GM23338 (cell line): ENCODE data around the gene GALNT9.

ENCODE experiments used
- CREB1 ChIP-seq: fragments of 250-450 bp; sonication (Bioruptor Pico); IDR thresholded peaks from 2 replicates; pipeline ENCODE4 v1.5.0; 2020; ENCODE audit warnings: low read depth, mild to moderate bottlenecking, moderate library complexity
- CTCF ChIP-seq, 2 experiments: fragments of 200-600 bp in 1 of 2; sonication (generic) in 1 of 2; conservative IDR thresholded peaks; 2 replicates each; pipeline versions ENCODE4 v1.5.1 to v1.6.1; 2016 to 2017; ENCODE audit warnings: antibody characterized with exemption in 2 of 2, low read depth in 2 of 2, mild to moderate bottlenecking in 2 of 2, moderate library complexity in 1 of 2
- ETS1 ChIP-seq: IDR thresholded peaks from 2 replicates; pipeline ENCODE4 v1.6.1; 2016; ENCODE audit warnings: antibody characterized with exemption
- EZH2 ChIP-seq: fragments of 200-600 bp; sonication (generic); IDR thresholded peaks from one replicate; pipeline ENCODE4 v1.8.0; 2017; ENCODE audit warnings: antibody characterized with exemption, mild to moderate bottlenecking, low read depth; ENCODE audit not compliant: unreplicated experiment
- NANOG ChIP-seq: IDR thresholded peaks from 2 replicates; pipeline ENCODE4 v1.6.1; 2016; ENCODE audit warnings: antibody characterized with exemption, borderline replicate concordance
- POLR2AphosphoS5 ChIP-seq: IDR thresholded peaks from 2 replicates; pipeline ENCODE4 v1.6.1; 2016; ENCODE audit warnings: antibody characterized with exemption, low read depth
- REST ChIP-seq: IDR thresholded peaks from one replicate; pipeline ENCODE4 v1.6.1; 2018; ENCODE audit warnings: antibody characterized with exemption; ENCODE audit not compliant: unreplicated experiment

- TF ChIP-seq CTCF (conservative IDR thresholded peaks at IDR 0.05; ENCODE audit: low read depth in 2 of 2), result no peak
- TF ChIP-seq CREB1 (CRISPR knock-in tag), result no peak
- no peak for TF ChIP-seq ETS1
- TF ChIP-seq POLR2AphosphoS5, result no peak
- TF ChIP-seq REST, result no peak
- no peak for TF ChIP-seq EZH2
- TF ChIP-seq NANOG, result no peak
Observed at GRCh38 chr12:132186208-132186856, 143.1 kb downstream of the GALNT9 start.
